ENCODE measurements around the gene SLC19A1.

The SLC19A1 gene

GRCh38 chr21:45464309-45464708 lies 77.9 kb downstream of the SLC19A1 start:
- H3K9me2 ChIP-seq (replicated peaks; ENCODE audit: insufficient read depth, low read length) = no peaks in the 10 kb centered on the region
- H3K9me3 ChIP-seq (replicated peaks; ENCODE audit: insufficient read depth, low read length) = no peaks in the 10 kb centered on the region
- H3K4me2 ChIP-seq (ENCODE audit: low read depth, low read length) = no peak overlapping the region
- H3K27me3 ChIP-seq (replicated peaks; ENCODE audit: insufficient read depth, low read length) = peaks cover 100% of the 10 kb centered on the region
- H2AFZ ChIP-seq (ENCODE audit: low read length) = no peak overlapping the region
- DNase-seq = peak; percentile 27
- TF ChIP-seq EZH2phosphoT487 (IDR thresholded peaks at IDR 0.05; ENCODE audit: low read length) (no peak), EZH2 (optimal IDR thresholded peaks at IDR 0.05; ENCODE audit: low read depth, low read length) (no peak)
- TF ChIP-seq, protein P1, sequence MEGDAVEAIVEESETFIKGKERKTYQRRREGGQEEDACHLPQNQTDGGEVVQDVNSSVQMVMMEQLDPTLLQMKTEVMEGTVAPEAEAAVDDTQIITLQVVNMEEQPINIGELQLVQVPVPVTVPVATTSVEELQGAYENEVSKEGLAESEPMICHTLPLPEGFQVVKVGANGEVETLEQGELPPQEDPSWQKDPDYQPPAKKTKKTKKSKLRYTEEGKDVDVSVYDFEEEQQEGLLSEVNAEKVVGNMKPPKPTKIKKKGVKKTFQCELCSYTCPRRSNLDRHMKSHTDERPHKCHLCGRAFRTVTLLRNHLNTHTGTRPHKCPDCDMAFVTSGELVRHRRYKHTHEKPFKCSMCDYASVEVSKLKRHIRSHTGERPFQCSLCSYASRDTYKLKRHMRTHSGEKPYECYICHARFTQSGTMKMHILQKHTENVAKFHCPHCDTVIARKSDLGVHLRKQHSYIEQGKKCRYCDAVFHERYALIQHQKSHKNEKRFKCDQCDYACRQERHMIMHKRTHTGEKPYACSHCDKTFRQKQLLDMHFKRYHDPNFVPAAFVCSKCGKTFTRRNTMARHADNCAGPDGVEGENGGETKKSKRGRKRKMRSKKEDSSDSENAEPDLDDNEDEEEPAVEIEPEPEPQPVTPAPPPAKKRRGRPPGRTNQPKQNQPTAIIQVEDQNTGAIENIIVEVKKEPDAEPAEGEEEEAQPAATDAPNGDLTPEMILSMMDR (IDR thresholded peaks at IDR 0.05; ENCODE audit: low read length) = no peak
- no peaks in the 10 kb centered on the region for H3K4me1 ChIP-seq (ENCODE audit: low read length)
- H3K79me2 ChIP-seq (ENCODE audit: low read length) = no peaks in the 10 kb centered on the region
- H3K27ac ChIP-seq (ENCODE audit: low read length) = no peak overlapping the region
- H3K4me3 ChIP-seq (ENCODE audit: low read length) = no peak overlapping the region
- no peaks in the 10 kb centered on the region for H3F3A ChIP-seq (ENCODE audit: insufficient read depth, low read length)
- H4K20me1 ChIP-seq (ENCODE audit: insufficient read depth, low read length) = no peaks in the 10 kb centered on the region
- no peak overlapping the region for H3K9ac ChIP-seq (ENCODE audit: low read length)
- no peaks in the 10 kb centered on the region for H3K36me3 ChIP-seq (replicated peaks; ENCODE audit: insufficient read depth, low read length)

GRCh38 chr21:45463871-45464270 lies 78.4 kb downstream of the SLC19A1 start:
- H3K79me2 ChIP-seq (ENCODE audit: low read length) = no peaks in the 10 kb centered on the region
- H3K27ac ChIP-seq (ENCODE audit: low read length) = no peak overlapping the region
- no peaks in the 10 kb centered on the region for H4K20me1 ChIP-seq (ENCODE audit: insufficient read depth, low read length)
- TF ChIP-seq EZH2phosphoT487 (IDR thresholded peaks at IDR 0.05; ENCODE audit: low read length) (no peak), EZH2 (optimal IDR thresholded peaks at IDR 0.05; ENCODE audit: low read depth, low read length) (no peak)
- TF ChIP-seq, protein P1 (IDR thresholded peaks at IDR 0.05; ENCODE audit: low read length) = no peak
- no peak overlapping the region for H2AFZ ChIP-seq (ENCODE audit: low read length)
- H3K9ac ChIP-seq (ENCODE audit: low read length) = no peak overlapping the region
- H3K36me3 ChIP-seq (replicated peaks; ENCODE audit: insufficient read depth, low read length) = no peaks in the 10 kb centered on the region
- H3K9me3 ChIP-seq (replicated peaks; ENCODE audit: insufficient read depth, low read length) = no peaks in the 10 kb centered on the region
- H3K4me3 ChIP-seq (ENCODE audit: low read length) = no peak overlapping the region
- peaks cover 100% of the 10 kb centered on the region for H3K27me3 ChIP-seq (replicated peaks; ENCODE audit: insufficient read depth, low read length)
- no peaks in the 10 kb centered on the region for H3K9me2 ChIP-seq (replicated peaks; ENCODE audit: insufficient read depth, low read length)
- no peak for DNase-seq
- H3K4me1 ChIP-seq (ENCODE audit: low read length) = no peaks in the 10 kb centered on the region
- H3F3A ChIP-seq (ENCODE audit: insufficient read depth, low read length) = no peaks in the 10 kb centered on the region
- H3K4me2 ChIP-seq (ENCODE audit: low read depth, low read length) = no peak overlapping the region

DNA sequence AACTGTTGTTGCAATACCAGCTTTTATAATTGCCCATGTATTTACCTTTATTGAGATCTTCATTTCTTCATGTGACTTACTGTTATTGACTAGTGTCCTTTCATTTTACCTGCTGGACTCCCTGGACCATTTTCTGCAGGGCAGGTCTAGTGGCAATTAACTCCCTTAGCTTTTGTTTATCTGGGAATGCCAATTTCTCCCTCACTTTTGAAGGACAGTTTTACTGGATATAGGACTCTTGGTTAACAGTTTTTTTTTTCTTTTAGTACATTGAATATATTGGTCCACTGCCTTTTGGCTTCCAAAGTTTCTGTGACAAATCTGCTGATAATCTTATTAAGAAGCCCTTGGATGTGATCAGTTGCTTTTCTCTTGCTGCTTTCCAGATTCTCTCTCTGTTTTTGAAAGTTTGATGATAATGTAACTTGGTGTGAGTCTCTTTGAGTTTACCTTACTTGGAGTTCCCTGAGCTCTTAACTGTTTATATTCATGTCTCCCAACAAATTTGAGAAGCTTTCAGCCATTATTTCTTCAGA lies 80.4 kb downstream of the SLC19A1 start:
- no peaks in the 10 kb centered on the region for H3K4me1 ChIP-seq (ENCODE audit: low read length)
- no peak for TF ChIP-seq EZH2 (optimal IDR thresholded peaks at IDR 0.05; ENCODE audit: low read depth, low read length)
- TF ChIP-seq, protein P1 (IDR thresholded peaks at IDR 0.05; ENCODE audit: low read length) = no peak
- H3K27me3 ChIP-seq (replicated peaks; ENCODE audit: insufficient read depth, low read length) = peaks cover 99% of the 10 kb centered on the region
- no peaks in the 10 kb centered on the region for H3F3A ChIP-seq (ENCODE audit: insufficient read depth, low read length)
- H4K20me1 ChIP-seq (ENCODE audit: insufficient read depth, low read length) = no peaks in the 10 kb centered on the region
- DNase-seq = no peak
- no peaks in the 10 kb centered on the region for H3K9me3 ChIP-seq (replicated peaks; ENCODE audit: insufficient read depth, low read length)
- no peak overlapping the region for H3K9ac ChIP-seq (ENCODE audit: low read length)
- H3K4me2 ChIP-seq (ENCODE audit: low read depth, low read length) = no peak overlapping the region
- no peak overlapping the region for H3K27ac ChIP-seq (ENCODE audit: low read length)
- no peaks in the 10 kb centered on the region for H3K9me2 ChIP-seq (replicated peaks; ENCODE audit: insufficient read depth, low read length)
- no peak overlapping the region for H3K4me3 ChIP-seq (ENCODE audit: low read length)
- H2AFZ ChIP-seq (ENCODE audit: low read length) = no peak overlapping the region
- H3K36me3 ChIP-seq (replicated peaks; ENCODE audit: insufficient read depth, low read length) = no peaks in the 10 kb centered on the region
- H3K79me2 ChIP-seq (ENCODE audit: low read length) = no peaks in the 10 kb centered on the region

Data from MM.1S (cell line).